Measurements from ENCODE around the gene NDUFB2. TPM values are rescaled to one million over a fixed set of nuclear protein-coding genes. Genes with fewer than 3 reads are reported as not detected.

Gene NDUFB2
- total and polyA plus RNA-seq, 9 of the 15 experiments (the other 6 are each of a cell fraction or from before 2014, with no cell fraction given): 220 to 2,075 (median 320) TPM

DNA sequence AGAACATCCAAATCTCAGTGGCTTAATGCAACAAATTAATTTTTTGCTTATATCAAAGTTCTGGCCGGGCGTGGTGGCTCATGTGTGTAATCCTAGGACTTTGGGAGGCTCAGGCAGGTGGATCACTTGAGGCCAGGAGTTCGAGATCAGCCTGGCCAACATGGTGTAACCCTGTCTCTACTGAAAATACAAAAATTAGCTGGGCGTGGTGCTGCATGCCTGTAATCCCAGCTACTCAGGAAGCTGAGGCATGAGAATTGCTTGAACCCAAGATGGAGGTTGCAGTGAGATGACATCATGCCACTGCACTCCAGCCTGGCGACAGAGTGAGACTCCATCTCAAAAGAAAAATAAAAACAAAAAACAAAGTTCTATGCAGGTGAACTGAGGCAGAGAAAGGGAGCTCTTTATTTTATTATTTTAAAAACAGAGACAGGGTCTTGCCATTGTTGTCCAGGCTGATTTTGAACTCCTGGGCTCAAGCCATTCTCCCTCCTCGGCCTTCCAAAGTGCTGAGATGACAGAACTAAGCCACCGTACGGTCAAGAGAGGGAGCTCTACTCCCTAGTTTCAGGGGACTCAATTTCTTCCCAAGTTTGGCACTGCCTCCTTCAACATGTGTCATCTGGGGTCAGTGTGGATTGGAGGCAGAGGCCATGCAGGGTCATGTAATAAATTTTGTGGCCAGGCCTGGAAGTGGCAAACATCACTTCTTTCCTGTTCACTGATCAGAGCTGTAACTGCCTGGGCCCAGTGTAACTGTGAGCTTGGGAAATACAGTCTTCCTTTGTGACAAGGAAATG lies 21.4 kb upstream of the NDUFB2 start (continued):
- TF ChIP-seq, protein P1, sequence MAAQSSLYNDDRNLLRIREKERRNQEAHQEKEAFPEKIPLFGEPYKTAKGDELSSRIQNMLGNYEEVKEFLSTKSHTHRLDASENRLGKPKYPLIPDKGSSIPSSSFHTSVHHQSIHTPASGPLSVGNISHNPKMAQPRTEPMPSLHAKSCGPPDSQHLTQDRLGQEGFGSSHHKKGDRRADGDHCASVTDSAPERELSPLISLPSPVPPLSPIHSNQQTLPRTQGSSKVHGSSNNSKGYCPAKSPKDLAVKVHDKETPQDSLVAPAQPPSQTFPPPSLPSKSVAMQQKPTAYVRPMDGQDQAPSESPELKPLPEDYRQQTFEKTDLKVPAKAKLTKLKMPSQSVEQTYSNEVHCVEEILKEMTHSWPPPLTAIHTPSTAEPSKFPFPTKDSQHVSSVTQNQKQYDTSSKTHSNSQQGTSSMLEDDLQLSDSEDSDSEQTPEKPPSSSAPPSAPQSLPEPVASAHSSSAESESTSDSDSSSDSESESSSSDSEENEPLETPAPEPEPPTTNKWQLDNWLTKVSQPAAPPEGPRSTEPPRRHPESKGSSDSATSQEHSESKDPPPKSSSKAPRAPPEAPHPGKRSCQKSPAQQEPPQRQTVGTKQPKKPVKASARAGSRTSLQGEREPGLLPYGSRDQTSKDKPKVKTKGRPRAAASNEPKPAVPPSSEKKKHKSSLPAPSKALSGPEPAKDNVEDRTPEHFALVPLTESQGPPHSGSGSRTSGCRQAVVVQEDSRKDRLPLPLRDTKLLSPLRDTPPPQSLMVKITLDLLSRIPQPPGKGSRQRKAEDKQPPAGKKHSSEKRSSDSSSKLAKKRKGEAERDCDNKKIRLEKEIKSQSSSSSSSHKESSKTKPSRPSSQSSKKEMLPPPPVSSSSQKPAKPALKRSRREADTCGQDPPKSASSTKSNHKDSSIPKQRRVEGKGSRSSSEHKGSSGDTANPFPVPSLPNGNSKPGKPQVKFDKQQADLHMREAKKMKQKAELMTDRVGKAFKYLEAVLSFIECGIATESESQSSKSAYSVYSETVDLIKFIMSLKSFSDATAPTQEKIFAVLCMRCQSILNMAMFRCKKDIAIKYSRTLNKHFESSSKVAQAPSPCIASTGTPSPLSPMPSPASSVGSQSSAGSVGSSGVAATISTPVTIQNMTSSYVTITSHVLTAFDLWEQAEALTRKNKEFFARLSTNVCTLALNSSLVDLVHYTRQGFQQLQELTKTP (IDR thresholded peaks at IDR 0.05; ENCODE audit: low read depth in 1 of 2, partially characterized antibody in 2 of 2): no peak
- TF ChIP-seq NR2C1 (IDR thresholded peaks at IDR 0.05) (peak; percentile 47; the same call in 1 of the 2 replicates), NR2C1 (tag; IDR thresholded peaks at IDR 0.05) (peak; percentile 74), TCF7 (IDR thresholded peaks at IDR 0.05; ENCODE audit: borderline replicate concordance) (no peak), ZBED1 (IDR thresholded peaks at IDR 0.05) (no peak), ZBTB8A (IDR thresholded peaks at IDR 0.05; ENCODE audit: partially characterized antibody) (no peak), FOSL1 (tag; conservative IDR thresholded peaks at IDR 0.05) (peak; percentile 45), RBM34 (IDR thresholded peaks at IDR 0.05; ENCODE audit: borderline replicate concordance, insufficient read depth, low read length) (no peak), C11orf30 (IDR thresholded peaks at IDR 0.05; ENCODE audit: low read depth) (peak; percentile 98), MAFK (IDR thresholded peaks at IDR 0.05; ENCODE audit: low read length) (peak; percentile 96), SIN3B (IDR thresholded peaks at IDR 0.05; ENCODE audit: low read depth) (no peak)
- TF ChIP-seq, protein P2, sequence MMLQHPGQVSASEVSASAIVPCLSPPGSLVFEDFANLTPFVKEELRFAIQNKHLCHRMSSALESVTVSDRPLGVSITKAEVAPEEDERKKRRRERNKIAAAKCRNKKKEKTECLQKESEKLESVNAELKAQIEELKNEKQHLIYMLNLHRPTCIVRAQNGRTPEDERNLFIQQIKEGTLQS (IDR thresholded peaks at IDR 0.05): peak; percentile 93
- TF ChIP-seq, protein P2 (CRISPR knock-in tag; conservative IDR thresholded peaks at IDR 0.05): no peak
- TF ChIP-seq, protein P3, sequence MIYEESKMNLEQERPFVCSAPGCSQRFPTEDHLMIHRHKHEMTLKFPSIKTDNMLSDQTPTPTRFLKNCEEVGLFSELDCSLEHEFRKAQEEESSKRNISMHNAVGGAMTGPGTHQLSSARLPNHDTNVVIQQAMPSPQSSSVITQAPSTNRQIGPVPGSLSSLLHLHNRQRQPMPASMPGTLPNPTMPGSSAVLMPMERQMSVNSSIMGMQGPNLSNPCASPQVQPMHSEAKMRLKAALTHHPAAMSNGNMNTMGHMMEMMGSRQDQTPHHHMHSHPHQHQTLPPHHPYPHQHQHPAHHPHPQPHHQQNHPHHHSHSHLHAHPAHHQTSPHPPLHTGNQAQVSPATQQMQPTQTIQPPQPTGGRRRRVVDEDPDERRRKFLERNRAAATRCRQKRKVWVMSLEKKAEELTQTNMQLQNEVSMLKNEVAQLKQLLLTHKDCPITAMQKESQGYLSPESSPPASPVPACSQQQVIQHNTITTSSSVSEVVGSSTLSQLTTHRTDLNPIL (CRISPR knock-in tag; IDR thresholded peaks at IDR 0.05): no peak
- TF ChIP-seq, protein P4, sequence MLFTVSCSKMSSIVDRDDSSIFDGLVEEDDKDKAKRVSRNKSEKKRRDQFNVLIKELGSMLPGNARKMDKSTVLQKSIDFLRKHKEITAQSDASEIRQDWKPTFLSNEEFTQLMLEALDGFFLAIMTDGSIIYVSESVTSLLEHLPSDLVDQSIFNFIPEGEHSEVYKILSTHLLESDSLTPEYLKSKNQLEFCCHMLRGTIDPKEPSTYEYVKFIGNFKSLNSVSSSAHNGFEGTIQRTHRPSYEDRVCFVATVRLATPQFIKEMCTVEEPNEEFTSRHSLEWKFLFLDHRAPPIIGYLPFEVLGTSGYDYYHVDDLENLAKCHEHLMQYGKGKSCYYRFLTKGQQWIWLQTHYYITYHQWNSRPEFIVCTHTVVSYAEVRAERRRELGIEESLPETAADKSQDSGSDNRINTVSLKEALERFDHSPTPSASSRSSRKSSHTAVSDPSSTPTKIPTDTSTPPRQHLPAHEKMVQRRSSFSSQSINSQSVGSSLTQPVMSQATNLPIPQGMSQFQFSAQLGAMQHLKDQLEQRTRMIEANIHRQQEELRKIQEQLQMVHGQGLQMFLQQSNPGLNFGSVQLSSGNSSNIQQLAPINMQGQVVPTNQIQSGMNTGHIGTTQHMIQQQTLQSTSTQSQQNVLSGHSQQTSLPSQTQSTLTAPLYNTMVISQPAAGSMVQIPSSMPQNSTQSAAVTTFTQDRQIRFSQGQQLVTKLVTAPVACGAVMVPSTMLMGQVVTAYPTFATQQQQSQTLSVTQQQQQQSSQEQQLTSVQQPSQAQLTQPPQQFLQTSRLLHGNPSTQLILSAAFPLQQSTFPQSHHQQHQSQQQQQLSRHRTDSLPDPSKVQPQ (CRISPR knock-in tag; IDR thresholded peaks at IDR 0.05; ENCODE audit: borderline replicate concordance): no peak

Measured in K562 (cell line).